Loucy (cell line): Measurements from ENCODE around the gene N4BP3.

ENCODE experiments used
- H2AFZ ChIP-seq: fragments of 200-600 bp; sonication (generic); 2 replicates; pipeline ENCODE4 v1.6.0; 2016; ENCODE audit warnings: antibody characterized with exemption, mild to moderate bottlenecking, low read length, moderate library complexity
- H3F3A ChIP-seq: fragments of 200-600 bp; 2 replicates; pipeline ENCODE4 v1.6.0; 2016; ENCODE audit warnings: antibody characterized with exemption, low read depth, mild to moderate bottlenecking
- H3K27me3 ChIP-seq: fragments of 200-600 bp; sonication (generic); 2 replicates; pipeline ENCODE4 v1.6.1; 2014; ENCODE audit warnings: low read length, mild to moderate bottlenecking; ENCODE audit not compliant: insufficient read depth, poor library complexity, severe bottlenecking
- H3K36me3 ChIP-seq: fragments of 200-600 bp; sonication (generic); 2 replicates; pipeline ENCODE4 v1.6.1; 2016; ENCODE audit warnings: low read length; ENCODE audit not compliant: insufficient read depth
- H3K4me1 ChIP-seq: fragments of 200-600 bp; sonication (generic); 2 replicates; pipeline ENCODE4 v1.5.1; 2014; ENCODE audit warnings: low read length, mild to moderate bottlenecking; ENCODE audit not compliant: insufficient read depth, poor library complexity, severe bottlenecking
- H3K4me2 ChIP-seq: fragments of 200-600 bp; sonication (generic); 2 replicates; pipeline ENCODE4 v1.6.0; 2014; ENCODE audit warnings: antibody characterized with exemption, low read length, low read depth, mild to moderate bottlenecking; ENCODE audit not compliant: poor library complexity, severe bottlenecking
- H3K4me3 ChIP-seq: fragments of 200-600 bp; sonication (generic); 2 replicates; pipeline ENCODE4 v1.5.1; 2014; ENCODE audit warnings: low read length, mild to moderate bottlenecking, mixed read lengths; ENCODE audit not compliant: poor library complexity, severe bottlenecking
- H3K79me2 ChIP-seq: fragments of 200-600 bp; sonication (generic); 2 replicates; pipeline ENCODE4 v1.6.1; 2014; ENCODE audit warnings: low read length; ENCODE audit not compliant: insufficient read depth
- H3K9ac ChIP-seq: fragments of 200-600 bp; sonication (generic); 2 replicates; pipeline ENCODE4 v1.6.0; 2014; ENCODE audit warnings: mild to moderate bottlenecking, low read depth, low read length, moderate library complexity; ENCODE audit not compliant: poor library complexity, severe bottlenecking
- H3K9me2 ChIP-seq: fragments of 200-600 bp; sonication (generic); replicated peaks from 2 replicates; pipeline ENCODE4 v1.6.1; 2016; ENCODE audit warnings: low read depth, low read length, mixed read lengths
- H3K9me3 ChIP-seq: fragments of 200-600 bp; sonication (generic); 2 replicates; pipeline ENCODE4 v1.6.1; 2014; ENCODE audit warnings: mild to moderate bottlenecking, antibody characterized with exemption, low read length, low read depth; ENCODE audit not compliant: insufficient read depth
- H4K20me1 ChIP-seq: fragments of 200-600 bp; sonication (generic); 2 replicates; pipeline ENCODE4 v1.6.0; 2014; ENCODE audit warnings: antibody characterized with exemption, low read length, mild to moderate bottlenecking; ENCODE audit not compliant: insufficient read depth, poor library complexity, severe bottlenecking
- CTCF ChIP-seq: fragments of 200-600 bp; sonication (generic); conservative IDR thresholded peaks from 2 replicates; pipeline ENCODE4 v1.5.1; 2014; ENCODE audit warnings: mild to moderate bottlenecking, antibody characterized with exemption, low read length
- EZH2phosphoT487 ChIP-seq: fragments of 200-600 bp; IDR thresholded peaks from 2 replicates; pipeline ENCODE4 v1.6.1; 2018; ENCODE audit warnings: antibody characterized with exemption, mild to moderate bottlenecking, moderate library complexity, borderline replicate concordance

Gene N4BP3

GRCh38 chr5:178069909-178070308 lies 43.4 kb upstream of the N4BP3 start:
- no peaks in the 10 kb centered on the region for H3K36me3 ChIP-seq

GRCh38 chr5:178071108-178071507 lies 42.2 kb upstream of the N4BP3 start:
- H3K4me1 ChIP-seq = no peaks in the 10 kb centered on the region

More at GRCh38 chr5:178069909-178070308, 43.4 kb upstream of the N4BP3 start:
- no peaks in the 10 kb centered on the region for H3K79me2 ChIP-seq
- no peaks in the 10 kb centered on the region for H3K27me3 ChIP-seq
- H3K4me3 ChIP-seq = no peak overlapping the region
- H3K9me3 ChIP-seq = no peaks in the 10 kb centered on the region
- H3F3A ChIP-seq = no peaks in the 10 kb centered on the region
- H2AFZ ChIP-seq = no peak overlapping the region
- H3K4me2 ChIP-seq = no peak overlapping the region
- H3K9me2 ChIP-seq = no peaks in the 10 kb centered on the region
- no peaks in the 10 kb centered on the region for H4K20me1 ChIP-seq
- H3K4me1 ChIP-seq = no peaks in the 10 kb centered on the region
- no peak overlapping the region for H3K9ac ChIP-seq
- TF ChIP-seq CTCF (peak; percentile 59), EZH2phosphoT487 (no peak)

GRCh38 chr5:178072749-178073148 lies 40.6 kb upstream of the N4BP3 start:
- no peaks in the 10 kb centered on the region for H3F3A ChIP-seq
- no peak overlapping the region for H3K4me3 ChIP-seq
- H3K27me3 ChIP-seq = no peaks in the 10 kb centered on the region
- H4K20me1 ChIP-seq = no peaks in the 10 kb centered on the region
- H3K9me2 ChIP-seq = no peaks in the 10 kb centered on the region
- TF ChIP-seq CTCF = no peak
- TF ChIP-seq EZH2phosphoT487 = no peak
- H3K9me3 ChIP-seq = no peaks in the 10 kb centered on the region
- no peak overlapping the region for H3K4me2 ChIP-seq
- H2AFZ ChIP-seq = no peak overlapping the region
- no peak overlapping the region for H3K9ac ChIP-seq
- H3K4me1 ChIP-seq = no peaks in the 10 kb centered on the region
- no peaks in the 10 kb centered on the region for H3K36me3 ChIP-seq
- H3K79me2 ChIP-seq = no peaks in the 10 kb centered on the region

More at GRCh38 chr5:178071108-178071507, 42.2 kb upstream of the N4BP3 start:
- Histone ChIP-seq H3F3A (no peaks in the 10 kb centered on the region), H3K27me3 (no peaks in the 10 kb centered on the region), H3K79me2 (no peaks in the 10 kb centered on the region), H3K4me2 (no peak overlapping the region), H2AFZ (no peak overlapping the region), H4K20me1 (no peaks in the 10 kb centered on the region), H3K9me2 (no peaks in the 10 kb centered on the region), H3K4me3 (no peak overlapping the region), H3K36me3 (no peaks in the 10 kb centered on the region), H3K9me3 (no peaks in the 10 kb centered on the region), H3K9ac (no peak overlapping the region)
- TF ChIP-seq CTCF (no peak), EZH2phosphoT487 (no peak)
